COLO668 (cell line): Measurements from ENCODE around the gene PHACTR1.

Experiments
- DNase-seq: peaks from one replicate; lab custom pipeline; 2025; ENCODE audit not compliant: unreplicated experiment; lab: John Stamatoyannopoulos, UW

The PHACTR1 gene

DNA sequence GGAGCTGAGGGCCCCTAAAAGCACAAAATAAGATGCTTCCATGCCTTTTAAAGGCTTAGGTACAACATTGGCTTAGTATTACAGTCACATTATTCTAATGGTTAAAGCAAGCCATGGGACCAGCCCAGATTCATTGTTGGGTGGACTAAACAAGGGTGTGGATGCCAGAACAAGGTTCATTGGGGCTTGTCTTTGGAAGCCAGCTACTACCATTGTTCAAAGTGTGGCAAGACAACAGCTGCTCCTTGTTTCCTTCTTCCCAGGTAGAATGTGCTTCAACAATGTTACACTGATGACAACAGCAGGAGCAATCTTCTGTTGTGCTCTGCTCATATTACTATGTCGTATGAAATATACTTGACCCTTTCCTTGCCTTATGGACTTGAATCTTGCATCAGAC is 350.3 kb downstream of the PHACTR1 start:
- DNase-seq, result no peak

DNA sequence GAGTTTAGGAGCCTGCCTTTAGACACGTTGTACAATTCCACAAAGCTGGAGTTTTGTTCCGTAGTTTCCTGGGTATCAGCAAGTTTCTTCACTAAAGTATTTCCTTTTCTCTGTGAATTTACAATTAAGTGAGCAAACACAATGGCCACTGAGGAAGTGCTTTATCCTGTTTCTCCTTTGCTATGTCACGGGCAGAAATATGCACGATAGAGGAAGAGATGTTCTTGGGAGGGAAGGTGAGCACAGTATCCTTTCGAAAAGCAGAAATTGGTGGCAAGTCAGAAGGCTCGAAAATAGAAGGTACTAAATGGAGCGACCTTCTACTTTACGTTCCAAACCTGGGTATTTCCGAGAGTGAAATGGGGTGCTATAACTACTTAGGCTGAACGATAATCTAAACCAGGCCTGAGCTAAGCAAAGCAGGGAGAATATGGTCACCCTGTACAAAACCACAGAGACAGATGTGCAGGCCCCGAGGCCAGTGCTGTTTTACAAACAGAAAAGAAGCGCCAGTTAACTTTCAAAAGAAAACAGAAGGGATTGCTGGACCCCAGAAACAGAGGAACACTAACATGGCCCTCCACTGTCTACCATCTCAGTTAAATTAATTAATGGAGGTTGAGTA is 352.1 kb downstream of the PHACTR1 start:
- no peak for DNase-seq

DNA sequence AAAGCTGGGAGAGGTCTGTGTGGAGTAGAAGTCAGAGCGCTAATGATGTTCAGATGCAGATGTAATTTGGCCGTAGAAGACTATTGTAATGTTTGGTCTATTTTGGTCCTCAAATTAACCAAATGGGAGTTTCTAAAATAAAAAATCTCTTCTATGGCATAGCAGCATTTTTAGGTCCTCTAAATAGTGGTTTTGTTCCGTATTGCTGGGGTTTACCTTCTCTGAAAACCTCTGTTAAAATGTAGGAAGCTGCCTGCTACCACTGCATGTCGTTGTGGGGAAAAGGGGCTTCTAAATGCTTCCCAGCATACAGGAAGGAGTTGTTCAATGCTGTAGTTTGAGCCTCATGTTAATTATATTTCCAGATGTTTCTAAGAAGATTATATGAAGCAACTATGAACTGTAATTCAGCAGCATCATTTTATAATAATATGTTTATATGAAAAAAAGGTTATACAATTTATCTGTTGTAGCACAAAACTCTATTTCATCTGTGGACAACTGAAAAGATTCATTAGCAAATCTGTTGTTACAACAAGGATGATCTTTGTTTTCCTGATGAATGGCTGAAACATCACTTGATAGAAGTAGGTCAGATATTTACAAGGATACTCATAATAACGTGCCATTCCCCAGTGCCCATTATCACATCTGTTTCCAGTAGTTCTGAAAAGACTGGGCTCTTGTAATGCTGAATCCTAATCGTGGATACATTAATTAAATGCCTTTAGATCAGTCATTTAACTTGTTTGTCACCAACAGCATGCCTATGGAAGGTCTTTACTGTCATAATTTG is 355.2 kb downstream of the PHACTR1 start:
- no peak for DNase-seq

DNA sequence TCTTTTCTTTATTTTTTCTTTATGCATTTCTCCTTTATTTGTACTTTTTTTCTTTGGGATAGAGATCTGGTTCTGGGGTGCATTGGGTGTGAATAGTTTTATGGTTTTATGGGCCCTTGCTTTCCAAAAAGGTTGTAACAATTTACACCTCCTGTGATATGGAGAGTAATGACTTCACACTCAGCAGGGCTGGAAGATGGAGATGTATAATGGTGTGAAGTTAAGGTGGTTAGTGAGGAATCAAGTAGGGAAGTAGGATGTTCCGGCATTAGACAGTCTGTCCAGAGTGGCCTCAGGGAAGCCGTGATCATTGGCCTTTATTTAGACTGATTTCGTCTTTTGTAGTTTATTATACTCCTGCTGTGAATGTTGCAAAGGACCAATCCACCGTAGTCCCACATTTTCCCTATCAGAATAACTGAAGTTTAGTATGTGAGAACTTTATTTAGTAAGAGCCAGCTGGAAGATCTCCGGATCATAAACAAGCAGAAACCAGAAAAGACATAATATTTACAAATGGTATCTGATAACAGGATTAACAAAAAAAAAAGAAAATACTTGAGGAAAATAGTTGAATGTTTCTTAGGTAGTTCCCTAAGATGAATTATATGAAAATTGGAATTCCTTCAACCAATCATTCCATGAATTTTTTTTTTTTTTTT is 356.2 kb downstream of the PHACTR1 start:
- no peak for DNase-seq

DNA sequence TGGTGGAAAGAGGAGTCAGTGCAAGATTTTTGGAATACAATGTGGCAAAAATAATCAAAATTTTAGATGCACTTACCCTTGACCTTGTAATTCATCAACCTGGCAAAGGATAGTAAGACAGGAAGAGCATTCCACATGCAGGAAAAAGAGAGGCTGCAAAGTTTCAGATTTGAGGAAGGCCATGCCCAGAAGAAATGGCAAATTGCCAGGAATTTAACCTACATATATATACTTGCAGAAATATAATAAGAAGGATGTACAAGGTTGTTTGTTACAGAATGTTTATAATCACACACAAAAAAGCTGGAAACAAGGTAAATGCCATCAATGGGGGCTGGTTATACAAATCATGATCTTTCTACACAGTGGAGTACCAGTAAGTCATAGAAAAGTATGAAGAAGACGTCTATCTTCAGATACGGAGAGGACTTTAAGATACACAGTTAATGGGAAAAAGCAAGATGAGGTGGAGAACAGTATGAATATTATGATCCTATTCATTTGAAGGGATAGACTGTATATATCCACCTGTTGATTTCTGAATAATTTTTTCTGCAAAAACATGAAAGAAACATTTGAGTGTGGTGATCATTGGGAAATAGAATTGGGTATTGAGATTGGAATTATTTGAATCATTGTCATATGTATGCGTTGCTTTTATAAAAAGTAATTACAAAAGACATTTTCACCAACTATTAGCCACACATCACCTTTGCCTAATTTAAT is 358.0 kb downstream of the PHACTR1 start:
- DNase-seq, result no peak

DNA sequence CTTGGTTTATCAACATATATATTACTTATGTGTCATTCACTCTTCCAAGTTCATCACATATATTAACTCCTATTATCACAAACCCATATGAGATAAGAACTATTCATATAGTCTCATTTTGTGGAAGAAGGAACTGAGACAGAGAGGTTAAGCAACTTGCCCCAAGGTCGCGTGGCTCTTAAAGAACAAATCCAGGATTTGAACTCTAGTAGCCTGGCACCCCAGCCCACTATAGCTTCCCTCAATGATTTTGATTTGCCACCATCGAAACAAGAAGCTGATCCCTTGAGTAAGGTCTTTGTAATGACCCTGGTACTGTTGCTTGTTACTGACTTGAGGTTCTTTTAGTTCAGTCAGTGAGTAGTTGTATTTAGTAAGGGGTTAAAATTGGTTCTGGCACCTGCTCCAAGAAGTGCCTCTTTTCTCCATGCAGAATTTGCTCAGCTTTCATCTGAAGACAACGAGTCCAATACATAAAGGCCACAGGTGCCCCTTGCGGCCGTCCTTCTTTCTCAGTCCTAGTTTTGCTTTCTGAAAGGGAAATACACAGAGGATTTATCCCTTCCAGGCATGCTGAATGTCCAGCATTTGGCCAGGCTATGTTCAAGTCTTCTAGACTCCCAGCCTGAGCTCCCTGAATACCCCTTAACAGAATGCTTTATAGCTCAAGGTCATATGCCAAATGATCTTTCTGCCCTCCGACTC is 358.7 kb downstream of the PHACTR1 start:
- no peak for DNase-seq

DNA sequence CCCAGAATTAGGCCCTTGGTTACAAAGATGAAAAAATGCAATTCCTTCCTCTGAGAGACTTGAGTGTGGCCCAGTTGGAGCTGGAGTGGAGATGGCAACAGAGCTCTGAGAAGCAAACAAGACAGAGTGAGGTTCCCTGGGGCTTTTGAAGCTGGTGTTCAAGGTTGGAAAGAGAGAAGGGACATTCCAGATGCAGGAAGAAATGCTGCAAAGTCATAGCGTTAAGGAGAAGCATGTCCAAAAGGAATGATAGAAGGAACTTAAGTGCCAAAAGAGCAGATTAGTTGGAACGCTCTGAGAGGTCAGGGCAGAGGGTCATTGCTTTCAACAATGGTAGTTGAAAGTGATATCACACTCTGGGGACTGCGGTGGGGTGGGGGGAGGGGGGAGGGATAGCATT is 360.0 kb downstream of the PHACTR1 start:
- DNase-seq, result no peak

DNA sequence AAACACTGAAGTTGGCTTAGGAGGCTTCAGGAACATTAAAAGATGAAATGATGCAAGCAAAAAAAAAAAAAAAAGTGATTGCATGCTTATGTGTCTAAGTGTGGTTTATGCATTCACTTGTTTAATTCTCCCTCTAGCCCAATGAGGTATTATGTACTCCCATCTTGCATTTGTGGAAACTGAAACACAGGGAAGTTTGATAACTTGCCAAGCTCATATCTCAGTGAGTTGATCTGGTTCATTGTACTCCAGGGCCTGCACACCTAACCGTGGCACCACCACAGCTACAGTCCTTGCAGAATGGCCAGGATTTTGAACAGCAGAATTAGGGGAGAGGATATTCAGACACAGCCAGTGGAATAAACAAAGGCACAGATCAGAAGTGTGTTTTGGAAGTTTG is 360.6 kb downstream of the PHACTR1 start:
- DNase-seq, result no peak

DNA sequence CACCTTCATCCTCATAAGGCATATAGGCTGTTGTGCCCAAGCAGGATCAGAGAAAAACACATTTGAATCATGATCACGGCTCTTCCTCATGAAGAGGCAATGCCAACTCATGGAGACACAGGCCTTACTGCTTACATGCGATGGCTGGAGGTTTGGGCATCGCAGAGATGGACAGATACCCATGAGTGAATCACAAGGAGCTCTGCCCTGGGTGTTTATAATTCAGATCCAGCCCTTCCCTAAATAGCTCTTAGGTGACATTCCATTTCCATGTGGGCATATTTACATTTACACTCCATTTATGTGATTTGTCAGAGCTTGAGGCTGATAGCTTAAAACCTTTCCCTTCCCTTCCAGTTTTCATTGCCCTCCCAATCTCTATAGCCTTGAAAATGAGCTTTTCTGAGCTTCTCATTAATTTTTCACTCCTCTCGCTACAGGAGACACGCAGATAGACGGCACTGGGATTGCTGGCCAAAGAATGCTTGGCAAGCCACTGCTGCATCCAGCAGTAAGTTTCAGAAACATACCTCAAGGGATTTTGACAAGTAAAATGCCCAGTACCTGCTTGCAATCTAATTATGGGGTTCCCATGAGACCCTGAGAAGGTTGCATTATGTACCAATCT is 362.6 kb downstream of the PHACTR1 start:
- no peak for DNase-seq

DNA sequence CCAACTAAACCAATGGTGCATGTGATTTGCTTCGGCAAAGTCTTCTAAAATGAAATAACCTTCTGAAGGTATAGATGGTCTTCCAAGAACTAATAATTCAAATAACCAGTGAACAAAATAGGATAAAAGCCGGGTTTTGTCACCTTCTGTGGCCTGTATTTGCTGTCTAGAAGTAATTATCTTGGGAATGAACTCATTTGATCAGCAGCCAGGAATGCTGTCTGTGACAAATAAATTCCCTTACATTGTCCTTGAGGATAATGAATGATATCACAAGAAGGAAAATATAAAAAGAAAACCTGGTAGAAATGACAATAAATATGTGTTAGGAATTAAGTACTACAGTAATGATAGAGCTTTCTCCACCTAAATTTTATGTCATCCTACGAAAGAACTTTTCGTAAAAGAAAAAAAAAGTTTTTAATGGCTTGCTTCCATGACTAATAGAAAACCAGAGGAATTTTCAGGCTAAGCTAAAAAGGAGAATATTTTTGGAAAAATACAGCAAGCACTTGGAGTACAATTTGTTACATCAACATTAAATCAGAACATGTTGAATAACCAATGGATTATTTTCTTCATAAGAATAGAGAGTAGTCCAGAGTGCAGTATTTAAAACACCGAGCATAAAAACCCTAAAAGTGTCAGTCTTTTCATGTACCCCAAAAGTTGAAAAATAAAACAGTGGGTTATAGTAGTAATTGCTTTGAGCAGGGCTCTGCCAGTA is 364.1 kb downstream of the PHACTR1 start:
- no peak for DNase-seq

DNA sequence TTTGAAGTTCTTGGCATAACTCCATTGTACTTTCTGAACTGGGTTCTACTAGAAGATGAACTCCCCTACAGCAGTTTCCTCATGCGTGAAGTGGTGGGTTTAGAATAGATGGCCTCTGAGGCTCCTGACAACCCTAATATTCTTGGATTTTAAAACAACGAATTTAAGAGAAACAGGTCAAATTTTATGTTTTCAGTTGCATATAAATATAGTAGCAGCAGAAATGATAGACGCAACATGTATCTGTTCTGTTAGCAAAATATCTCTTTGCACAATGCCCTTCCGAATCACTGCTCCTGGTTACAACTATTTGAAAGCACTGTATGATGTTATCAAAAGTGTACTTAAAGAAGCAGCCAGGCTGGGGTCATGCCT is 364.6 kb downstream of the PHACTR1 start:
- no peak for DNase-seq

DNA sequence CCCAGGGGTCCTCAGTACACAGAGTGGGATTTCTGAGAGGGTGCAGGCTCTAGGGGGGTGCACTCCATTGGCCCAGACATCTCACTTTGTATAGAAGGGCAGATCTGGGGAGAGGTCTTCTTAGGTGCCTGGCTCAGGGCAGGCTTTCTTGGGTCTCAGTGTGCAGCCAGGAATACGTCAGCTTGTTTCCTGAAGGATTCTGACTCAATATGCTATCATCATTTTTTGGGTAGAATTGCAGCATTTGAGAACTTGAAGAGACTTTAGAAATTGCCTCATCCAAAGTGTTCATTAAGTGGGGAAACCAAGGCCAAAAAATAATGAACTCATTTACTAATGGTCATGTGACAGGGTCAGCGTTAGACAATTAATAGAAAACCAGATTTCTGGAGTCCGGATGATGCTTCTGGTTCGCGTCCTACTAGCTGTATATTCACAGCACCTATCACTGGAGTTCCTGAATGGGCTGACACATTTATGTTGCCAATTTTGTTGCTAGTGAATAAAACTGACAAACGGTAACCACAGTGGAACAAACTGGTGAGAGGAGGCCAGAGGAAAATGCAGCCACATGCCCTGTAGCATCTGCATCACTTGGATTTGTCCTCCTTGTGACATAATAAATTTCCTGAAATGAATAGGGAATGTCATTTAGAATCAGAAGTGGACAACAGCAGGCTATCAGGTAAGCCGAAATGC is 372.9 kb downstream of the PHACTR1 start:
- DNase-seq, result no peak

DNA sequence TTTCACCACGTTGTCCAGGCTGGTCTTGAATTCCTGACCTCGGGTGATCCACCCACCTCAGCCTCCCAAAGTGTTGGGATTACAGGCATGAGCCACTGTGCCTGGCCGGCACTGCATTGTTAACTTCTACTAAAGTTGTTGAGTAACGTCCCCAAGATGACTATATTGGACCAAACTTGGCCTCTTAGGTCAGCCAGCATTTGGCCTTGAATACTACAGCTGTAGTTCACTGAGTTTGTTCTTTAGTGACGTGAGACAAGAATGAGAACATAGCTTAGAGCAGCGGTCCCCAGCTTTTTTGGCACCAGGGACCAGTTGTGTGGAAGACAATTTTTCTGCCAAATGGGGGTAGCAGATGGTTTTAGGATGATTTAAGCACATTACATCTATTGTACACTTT is 374.6 kb downstream of the PHACTR1 start:
- DNase-seq, result no peak

DNA sequence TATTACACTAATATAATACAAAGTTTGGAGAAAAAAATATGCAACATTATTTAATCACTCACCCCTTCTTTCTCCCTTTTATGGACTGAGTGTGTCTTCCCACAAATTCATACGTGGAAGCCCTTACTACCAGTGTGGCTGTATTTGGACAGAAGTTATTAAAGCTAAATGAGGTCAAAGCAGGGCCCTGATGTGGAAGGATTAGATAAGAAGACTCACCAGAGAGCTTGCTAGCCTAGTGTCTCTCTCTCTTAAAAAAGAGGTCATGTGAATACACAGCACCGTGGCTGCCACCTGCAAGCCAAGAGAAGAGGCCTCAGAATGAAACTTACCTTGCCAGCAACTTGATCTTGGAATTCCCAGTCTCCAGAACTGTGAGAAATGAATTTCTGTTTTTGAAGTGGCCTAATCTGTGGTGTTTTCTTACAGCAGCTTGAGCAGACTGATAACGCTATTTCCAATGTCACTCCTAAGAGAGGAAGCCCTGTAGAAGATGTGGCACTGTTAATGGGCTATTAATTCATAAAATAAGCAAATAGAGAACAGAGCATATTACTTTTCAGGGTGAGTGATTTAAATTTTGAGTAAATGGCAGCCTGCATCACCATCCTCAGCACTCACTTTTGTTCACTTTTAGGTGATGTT is 378.3 kb downstream of the PHACTR1 start:
- no peak for DNase-seq

DNA sequence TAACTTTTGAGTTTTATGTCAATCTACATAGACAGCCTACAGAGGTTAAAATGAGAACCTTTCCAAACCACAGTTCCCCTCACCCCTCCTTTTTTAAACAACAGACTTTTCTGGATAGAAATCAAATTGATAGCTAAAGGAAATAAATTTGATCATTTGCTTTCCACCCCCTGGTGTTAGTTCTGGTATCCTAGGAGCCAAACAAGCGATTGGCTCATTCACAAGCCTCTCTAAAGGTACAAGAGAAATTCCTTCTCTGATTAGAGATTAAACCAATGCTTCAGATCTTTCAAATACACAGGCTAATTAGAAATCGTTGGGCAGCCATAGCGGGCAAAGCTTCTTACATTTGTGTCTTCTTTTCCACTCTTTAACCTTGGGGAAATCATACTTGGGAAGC is 379.5 kb downstream of the PHACTR1 start:
- DNase-seq, result no peak

DNA sequence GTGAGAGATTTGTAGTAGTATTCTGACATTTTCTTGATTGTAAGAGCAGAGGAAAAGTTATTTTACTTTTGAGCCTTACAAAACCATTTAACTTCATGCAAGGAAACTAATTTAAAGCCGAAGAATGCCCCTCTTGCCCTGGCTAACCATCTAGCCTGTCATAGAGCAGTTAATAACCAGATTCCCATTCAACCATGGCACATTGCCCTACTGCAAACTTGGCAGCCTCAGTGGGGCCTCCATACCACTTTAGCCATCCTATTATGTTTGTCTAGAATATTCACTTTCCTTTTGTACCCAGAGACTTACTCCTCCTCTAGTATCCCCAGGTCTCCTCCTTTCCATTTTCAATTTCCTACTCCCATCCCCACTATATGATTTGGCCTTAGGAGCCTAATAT is 380.9 kb downstream of the PHACTR1 start:
- DNase-seq, result no peak

DNA sequence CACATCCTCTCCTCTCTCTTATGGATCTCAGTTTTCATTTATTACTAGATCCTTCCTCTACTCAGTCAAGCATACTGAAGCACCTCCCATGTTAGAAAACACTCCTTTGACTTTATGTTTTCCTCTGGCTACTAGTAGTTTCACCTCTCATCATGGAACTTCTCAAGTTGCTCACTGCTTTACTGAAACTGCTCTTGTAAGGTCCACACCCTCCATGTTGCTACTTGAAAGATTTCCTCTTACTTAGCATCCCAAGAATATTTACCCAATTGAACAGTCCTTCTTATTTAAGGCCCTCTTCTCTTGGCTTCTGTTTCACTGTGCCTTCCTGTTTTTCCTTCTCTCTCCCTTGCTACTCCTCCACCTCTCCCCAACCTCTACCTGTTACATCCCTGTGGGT is 381.4 kb downstream of the PHACTR1 start:
- no peak for DNase-seq

DNA sequence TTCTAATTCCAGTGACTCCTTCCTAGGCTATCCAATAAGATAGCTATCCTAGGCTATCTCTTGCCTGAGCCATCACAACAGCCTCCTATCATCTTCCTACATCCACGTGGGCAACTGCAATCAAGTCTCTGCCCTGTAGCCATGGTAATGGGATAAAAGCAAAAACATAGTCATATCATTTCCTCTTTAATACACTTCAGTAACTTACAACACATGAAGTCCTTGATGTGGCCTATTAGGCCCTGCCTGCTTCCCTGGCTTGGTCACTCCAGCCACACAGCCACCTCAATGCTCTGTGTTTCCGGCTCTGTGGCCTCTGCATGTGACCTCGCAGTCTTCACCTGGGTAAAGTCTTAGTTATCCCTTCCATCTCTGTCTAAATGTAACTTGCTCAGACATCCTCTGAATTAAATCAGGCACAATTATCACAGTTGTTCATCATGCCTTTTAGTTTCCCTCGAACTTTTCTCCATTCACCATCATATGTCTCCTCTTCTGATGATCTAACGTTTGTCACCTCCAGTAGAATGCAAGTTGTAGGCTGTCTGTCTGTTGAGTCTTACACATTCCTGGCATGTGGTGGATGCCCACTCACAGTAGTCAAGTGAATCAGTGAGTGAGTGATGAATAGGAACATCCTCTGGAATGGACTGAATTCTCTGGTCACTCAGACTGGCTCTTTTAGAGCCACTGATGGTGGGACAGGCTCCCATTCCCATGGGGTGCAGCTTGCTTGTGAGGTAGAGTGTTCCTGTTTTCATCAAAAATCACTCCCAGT is 382.4 kb downstream of the PHACTR1 start:
- DNase-seq, result no peak
